ELF-1 (cell line): ENCODE measurements around the gene DYNC1H1.
"Not testable (repeated sequence)": the region's sequence is repeated elsewhere in the genome, so short reads cannot be mapped to it uniquely, and the experiment has no call there.

Source experiments
- DNase-seq: peaks from one replicate; pipeline ENCODE4 v3.0.0-alpha.2; 2016; ENCODE audit warnings: low read depth, low spot score

DYNC1H1 gene

DNA sequence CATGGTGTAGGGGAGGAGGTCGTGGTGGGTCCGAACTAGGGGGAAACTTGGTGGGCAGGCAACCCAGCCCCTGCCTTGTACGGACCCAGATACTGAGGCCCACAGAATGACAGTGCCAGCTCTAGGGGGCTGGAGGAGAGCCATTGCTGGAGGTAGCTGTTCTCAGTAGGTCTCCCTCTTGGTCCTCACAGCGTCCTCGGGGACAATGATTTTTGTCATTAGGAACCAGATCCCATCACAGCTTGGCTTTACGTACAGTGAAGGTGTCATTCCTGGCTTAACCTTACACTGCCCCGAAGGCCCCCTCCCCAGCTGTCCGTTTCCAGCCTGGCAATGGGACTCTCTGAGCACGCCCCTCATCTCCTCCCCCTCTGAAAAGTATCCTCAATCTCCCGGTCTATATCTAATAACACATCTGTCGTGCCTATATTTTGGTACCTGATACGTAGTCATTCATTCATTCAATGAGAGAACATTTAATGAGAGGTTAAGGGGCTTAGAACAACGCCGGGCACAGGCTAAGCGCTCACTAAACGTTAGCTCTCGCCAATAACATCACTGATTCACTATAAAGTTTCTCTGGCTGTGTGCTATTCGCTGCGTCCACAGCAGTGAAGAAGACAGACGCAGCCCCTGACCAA, 597 bp upstream of the DYNC1H1 start:
- DNase-seq = no peak

DNA sequence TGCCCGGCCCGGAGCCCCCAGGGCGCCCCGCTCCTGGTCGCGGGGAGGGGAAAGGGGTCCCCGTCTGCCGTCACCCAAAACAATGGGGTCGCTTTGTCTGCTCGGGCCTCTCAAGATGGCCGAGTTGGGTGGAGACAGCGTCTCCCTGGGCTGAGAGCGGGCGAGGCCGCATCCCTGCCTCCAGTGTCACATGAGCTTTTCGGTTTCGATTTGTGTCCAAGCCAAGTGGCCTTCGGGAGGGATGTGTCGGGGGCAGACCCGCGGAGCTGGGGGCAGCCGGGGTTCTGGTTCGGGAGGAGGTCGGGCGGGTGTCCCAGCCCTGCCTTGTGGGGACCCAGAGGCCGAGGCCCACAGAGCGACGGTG, 790 bp downstream of the DYNC1H1 start:
- peak; percentile 65 for DNase-seq

DNA sequence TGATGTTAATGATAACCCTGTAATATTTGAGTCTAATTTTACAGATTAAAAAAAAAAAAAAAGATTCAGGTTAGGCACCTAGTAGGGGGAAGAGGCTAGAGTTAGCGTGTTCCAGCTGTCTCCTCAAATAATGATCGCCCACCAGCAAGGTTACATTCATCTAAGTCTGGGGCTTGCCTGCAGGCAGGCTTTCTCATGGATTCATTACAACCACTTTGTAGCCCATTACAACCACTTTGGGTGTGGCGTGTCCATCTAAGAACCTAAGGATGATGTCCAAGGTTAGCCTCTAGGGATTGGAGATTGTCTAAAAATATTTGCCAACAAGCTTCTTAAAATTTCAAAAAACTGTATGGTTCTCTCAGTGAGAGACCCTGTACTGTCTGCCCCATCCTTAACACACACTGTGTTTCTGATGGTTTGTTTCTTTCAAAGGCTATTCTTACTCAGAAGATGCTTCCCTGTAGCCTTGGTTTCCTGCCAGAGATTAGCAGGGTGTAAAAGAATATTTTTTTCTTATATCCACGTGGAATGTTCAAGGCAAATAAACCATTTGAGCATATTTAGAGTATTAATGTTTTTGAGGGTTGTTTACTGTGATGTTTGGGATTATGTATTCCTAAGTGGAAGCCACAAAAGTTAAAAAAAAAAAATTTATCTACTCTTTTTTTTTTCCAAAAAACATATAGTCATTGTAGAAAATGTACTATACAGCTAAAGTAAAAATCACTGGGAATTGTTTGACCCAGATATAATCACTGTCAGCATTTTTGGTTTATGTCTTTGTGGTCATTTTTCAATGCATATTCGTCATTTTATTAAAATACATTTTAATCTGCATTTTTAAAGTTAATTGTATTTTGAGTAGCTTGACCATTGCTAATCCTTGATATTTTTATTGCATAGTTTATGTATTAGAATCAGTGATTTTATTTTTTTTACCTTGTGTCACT, 1.7 kb downstream of the DYNC1H1 start:
- DNase-seq = no peak

DNA sequence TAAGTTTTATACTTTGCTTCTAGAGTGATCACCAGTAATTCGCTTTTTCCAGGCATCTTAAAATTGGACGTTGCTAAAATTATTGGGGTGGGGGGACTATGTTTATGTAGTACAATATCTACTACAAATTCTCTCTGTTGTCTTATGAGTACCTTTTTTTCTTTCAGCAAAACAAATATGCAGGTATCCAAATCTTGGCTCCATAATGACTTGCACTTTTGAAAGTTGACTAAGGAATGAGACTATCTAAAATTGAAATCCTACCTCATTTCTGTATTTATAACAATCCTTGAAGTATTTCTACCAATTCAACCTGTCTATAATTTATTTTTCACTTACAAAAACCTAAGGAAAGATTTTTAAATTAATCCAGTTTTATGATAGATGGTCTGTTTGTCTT, 2.4 kb downstream of the DYNC1H1 start:
- no peak for DNase-seq

DNA sequence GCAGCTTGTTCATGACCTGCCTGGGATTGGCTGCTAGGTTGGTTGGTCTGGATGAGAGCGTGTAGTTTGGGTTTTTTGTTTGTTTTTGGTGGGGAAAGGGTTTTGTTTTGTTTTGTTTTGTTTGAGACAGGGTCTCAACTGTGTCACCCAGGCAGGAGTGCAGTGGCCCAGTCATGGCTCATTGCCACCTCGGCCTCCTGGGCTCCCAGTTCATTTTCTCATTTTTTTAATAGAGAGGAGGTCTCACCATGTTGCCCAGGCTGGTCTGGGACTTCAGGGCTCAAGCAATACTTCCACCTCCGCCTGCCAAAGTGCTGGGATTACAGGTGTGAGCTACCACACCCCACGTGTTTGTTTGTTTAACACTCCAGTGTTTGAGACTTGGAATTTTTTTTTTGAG, 3.8 kb downstream of the DYNC1H1 start:
- no peak for DNase-seq

DNA sequence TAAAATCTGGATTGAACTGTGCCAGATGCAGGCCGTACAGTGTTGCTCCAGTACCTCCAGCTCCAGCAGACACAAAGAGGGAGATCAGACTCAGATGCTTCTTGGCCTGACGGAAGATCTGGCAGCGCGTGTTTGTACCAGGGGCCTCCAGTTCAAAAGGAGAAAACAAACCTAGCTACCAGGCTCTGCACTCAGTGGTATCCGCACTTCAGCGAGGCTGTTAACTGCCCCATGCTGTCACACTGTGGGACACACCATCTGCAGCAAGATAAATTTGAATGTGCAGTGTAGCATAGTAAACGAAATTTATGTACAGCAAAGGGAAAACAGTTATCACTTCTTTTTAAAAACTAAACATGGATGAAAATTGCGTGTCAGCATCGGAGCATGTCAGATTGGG, 5.1 kb downstream of the DYNC1H1 start:
- no peak for DNase-seq

DNA sequence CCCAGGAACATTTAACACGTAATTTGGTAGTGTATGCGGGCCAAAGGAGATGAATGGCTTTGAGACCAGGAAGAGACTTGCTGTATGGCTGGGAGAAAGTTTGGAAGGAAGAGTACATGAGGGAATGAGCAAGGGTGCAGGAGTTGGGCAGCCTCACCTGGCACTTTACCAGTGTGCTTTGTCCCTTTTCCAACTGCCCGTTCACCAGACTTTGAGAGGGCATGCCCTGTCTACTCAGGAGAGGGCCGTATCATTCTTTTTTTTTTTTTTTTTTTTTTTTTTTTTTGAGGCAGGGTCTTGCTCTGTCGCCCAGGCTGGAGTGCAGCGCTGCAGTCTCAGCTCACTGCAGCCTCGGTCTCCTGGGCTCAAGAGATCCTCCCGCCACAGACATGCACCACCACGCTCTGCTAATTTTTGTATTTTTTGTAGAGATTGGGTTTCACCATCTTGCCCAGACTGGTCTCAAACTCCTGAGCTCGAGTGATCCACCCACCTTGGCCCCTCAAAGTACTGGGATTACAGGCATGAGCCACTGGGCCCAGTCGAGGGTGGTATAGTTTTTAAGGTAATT, 6.5 kb downstream of the DYNC1H1 start:
- DNase-seq = no peak

DNA sequence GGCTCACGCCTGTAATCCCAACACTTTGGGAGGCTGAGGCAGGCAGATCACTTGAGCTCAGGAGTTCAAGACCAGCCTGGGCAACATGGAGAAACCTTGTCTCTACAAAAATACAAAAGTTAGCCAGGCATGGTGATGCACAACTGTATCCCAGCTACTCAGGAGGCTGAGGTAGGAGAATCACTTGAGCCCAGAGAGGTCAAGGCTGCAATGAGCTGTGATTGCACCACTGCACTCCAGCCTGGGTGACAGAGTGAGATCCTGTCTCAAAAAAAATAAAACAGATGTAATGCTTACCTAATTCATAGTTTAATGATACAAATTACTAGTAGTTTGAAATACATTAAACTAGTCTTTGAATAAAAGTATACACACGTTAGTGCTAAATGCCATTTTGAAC, 7.1 kb downstream of the DYNC1H1 start:
- not testable (repeated sequence) for DNase-seq

DNA sequence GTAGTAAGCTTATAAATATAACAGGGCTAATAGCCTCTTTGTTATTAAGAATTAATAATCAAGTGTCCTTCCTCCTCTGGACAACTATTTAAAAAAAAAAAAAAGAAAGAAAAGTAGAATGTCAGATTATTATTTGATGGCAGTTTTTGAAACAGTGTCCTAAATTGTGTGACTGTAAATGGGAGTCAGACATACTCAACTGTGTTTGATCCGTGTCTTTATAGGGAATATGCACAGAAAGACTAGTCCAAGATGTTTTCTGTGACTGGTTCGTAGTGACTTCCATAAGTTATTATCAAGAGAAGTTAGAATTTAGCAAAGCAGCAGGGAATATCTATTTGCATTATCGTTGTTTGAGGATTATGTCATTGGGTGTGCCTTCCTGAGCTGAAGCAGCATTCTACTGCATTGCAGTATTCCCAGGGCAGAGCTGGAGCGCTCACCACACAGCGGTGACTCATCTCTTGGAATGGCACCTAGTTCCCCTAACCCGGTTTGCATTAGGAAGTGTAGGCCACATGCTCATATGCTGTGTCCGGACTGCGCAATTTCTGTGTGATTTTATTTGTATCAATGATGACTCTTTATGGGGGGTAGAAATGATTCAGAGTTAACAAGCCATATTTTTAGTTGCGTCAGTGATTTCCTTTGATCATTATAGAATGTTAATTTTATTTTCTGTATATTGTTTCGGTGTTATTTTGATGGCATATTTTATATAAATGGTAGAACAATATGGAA, 7.9 kb downstream of the DYNC1H1 start:
- peak; percentile 68 for DNase-seq

DNA sequence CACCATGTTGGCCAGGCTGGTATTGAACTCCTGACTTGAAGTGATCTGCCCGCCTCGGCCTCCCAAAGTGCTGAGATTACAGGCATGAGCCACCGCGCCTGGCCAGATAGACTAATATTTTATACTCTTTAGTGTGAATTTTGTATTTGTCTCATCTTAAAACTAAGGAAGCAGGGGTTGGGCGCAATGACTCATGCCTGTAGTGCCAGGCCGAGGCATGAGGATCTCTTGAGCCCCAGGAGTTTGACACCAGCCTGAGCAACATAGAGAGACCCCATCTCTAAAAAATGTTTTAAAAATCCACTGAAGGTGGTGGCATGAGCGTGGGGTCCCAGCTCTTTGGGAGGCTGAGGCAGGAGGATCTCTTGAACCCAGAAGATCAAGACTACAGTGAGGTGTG, 9.0 kb downstream of the DYNC1H1 start:
- no peak for DNase-seq

DNA sequence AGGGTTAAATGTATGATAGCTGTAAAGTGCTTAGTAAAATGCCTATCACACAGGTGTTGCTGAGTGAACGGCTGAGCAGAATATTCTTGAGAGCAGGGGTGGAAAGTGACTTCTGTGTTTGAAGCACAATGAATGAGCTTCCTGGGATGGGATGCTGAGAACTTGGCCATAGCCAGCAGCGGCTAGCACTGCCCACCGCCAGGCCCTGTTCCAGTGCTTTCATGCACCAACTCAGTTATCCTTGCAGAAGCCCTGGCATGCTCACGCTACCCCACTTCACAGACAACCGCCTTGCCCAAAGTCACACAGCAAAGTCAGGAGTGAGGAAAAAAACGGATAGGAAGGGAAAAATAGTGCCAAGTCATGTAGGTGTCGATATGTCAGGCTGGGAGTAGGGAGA, 10.9 kb downstream of the DYNC1H1 start:
- DNase-seq = no peak

DNA sequence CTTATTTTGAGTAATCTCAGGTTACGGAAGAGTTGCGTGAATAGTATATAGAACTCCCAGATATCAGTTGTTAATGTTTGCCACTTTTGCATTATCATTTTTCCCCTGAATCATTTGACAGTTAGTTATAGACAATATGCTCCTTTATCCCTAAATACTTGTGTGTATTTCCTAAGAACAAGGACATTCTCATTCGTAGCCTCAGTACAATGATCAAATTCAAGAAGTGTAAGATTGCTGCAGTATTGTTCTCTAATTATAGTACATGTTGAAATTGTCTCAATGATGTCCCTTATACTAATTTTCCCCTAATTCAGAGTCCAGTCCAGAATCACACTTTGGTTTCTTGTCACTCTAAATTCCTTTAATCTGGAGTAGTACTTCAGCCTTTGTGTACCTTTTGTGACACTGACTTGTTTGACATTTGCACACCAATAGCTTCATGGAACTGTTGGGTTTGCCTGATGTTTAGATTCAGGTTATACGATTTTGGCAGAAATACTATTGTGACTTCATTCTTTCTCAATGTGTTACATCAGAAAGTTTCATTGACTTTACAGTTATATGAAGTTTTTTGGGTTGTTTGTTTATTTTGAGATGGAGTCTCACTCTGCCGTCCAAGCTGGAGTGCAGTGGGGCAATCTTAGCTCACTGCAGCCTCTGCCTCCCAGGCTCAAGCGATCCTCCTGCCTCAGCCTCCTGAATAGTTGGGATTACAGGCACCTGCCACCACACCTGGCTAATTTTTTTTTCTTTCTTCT, 13.1 kb downstream of the DYNC1H1 start:
- no peak for DNase-seq

DNA sequence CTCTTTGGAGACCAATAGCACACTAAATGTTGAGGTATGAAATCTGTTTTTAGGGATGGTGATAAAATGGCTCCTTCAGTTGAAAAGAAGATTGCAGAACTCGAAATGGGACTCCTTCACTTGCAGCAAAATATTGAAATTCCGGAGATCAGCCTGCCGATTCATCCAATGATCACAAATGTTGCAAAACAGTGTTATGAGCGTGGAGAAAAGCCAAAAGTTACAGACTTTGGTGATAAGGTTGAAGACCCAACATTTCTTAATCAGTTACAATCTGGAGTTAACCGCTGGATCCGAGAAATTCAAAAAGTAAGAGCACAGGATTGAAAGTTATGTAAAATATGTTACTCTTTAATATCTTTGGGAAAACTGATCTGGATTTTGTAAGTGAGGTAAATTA, 15.3 kb downstream of the DYNC1H1 start:
- DNase-seq = no peak

DNA sequence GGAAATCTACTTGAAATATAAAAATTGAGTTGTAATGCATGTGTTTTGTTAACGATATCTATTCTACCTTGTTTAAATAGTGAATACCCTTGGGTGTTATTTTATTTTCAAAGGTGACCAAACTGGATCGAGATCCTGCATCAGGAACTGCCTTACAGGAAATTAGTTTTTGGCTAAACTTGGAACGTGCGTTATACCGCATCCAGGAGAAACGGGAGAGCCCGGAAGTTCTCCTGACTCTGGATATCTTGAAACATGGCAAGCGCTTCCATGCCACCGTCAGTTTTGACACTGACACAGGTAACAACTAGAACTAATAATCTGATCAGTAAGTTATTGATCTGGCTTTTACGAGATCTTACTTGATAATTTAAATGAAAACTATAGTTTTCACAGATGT, 15.9 kb downstream of the DYNC1H1 start:
- no peak for DNase-seq

DNA sequence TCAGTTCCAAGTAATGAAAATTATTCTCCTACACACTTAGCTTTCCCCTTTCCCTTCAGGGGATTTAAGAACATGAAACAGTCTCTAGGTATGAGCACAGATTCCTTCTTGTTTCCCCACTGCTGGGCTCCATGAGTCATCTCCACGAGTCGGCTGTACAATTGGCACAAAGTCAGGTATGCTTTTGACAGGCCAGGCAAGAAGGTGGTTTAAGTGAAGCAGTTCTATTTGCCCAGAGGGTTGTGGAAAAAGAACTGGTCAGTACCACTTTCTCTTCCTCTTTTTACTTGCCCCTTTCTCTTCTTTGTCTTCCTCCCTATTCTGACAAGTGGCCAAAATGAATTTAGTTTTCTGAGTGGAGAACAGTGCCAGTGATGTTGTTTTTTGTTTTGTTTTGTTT, 16.3 kb downstream of the DYNC1H1 start:
- DNase-seq = no peak

DNA sequence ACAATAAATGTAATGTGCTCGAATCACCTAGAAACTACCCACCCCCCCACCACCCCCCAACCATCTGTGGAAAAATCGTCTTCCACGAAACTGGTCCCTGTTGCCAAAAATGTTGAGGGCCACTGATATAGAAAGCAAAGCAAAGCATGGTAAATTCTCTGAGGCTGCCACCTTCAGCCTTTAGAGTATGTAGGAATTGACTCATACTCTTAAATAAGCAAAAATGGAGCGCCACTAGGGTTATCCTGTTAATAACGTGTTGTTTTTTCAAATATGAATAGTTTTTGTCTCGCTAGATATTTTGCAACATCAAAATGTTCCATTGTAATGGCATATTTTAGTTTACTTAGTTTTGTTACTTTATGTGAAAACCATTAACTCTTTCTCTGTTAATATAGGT, 18.2 kb downstream of the DYNC1H1 start:
- DNase-seq = no peak

DNA sequence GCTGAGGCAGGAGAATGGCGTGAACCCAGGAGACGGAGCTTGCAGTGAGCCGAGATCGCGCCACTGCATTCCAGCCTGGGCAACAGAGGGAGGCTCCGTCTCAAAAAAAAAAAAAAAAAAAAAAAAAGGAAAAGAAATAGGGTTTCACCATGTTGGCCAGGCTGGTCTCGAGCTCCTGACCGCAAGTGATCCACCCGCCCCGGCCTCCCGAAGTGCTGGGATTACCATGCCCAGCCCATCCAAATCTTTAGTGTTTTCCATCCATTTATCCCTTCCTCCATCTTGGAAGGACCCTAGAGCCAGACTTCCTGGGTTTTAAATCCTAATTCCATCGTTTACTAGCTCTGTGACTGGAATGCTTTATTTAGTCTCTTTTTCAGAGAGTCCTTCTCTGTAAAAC, 20.5 kb downstream of the DYNC1H1 start:
- DNase-seq = not testable (repeated sequence)

DNA sequence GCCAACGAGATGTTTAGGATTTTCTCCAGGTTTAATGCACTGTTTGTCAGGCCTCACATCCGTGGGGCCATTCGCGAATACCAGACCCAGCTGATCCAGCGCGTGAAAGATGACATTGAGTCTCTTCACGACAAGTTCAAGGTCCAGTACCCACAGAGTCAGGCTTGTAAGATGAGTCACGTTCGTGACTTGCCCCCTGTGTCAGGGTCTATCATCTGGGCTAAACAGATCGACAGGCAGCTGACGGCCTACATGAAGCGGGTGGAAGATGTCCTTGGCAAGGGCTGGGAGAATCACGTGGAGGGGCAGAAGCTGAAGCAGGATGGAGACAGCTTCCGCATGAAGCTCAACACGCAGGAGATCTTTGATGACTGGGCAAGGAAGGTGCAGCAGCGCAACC, 21.6 kb downstream of the DYNC1H1 start:
- DNase-seq = no peak

DNA sequence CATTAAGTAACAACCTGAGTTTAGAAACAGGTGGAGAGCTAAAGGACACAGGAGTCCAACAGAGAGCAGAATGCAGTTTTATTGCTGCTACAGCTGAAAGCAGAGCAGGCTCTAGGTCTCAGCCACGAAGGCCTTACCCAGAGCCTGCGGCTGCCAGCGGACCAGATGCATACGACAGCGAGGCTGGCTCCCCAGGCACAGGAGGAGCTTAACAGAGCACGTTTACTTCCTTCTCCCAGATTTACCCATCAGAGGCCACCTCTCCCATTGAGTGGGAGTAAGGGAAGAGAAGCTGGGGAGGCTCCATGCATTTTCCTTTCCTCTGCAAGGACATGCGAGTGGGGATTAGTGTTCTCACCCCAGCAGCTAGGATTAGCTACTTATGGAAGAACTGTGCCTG, 22.6 kb downstream of the DYNC1H1 start:
- no peak for DNase-seq

DNA sequence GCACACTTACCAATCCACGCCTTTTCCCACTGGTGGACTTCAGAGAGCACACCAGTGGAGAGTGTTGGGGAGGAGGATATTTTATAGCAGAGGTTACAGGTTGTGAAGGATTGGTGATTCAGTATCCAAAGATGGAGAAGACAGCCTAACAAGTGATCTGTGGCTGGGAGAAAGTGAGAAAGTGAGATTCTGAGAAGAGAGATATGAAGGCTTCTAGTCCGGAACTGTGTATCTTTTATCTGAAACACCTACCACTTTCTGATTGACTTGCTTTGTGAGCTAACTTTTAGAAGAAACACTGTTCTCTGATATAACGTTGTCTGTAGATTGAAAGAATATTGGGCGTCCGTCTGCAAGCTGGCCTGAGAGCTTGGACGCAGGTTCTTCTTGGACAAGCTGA, 24.0 kb downstream of the DYNC1H1 start:
- no peak for DNase-seq

DNA sequence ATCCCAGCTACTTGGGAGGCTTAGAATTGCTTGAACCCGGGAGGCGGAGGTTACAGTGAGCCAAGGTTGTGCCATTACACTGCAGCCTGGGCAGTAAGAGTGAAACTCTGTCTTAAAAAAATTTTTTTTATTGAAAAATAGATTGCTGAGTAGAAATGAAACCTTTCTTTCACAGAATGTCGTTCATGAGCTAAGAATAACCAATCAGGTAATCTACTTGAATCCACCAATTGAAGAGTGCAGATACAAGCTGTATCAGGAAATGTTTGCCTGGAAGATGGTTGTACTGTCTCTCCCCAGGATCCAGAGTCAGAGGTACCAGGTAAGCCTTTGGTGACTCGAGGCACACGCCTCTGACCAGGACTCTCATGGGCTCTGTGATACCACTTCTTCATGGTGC, 27.0 kb downstream of the DYNC1H1 start:
- DNase-seq = no peak
